ENCODE measurements around the gene TICRR. TPM values are rescaled to one million over a fixed set of nuclear protein-coding genes. Genes with fewer than 3 reads are reported as not detected.

The TICRR gene
- total and polyA plus RNA-seq, 2 of the 13 experiments (the other 11 are each of a cell fraction or from before 2014, with no cell fraction given): 4.1 to 14.3 TPM

- H3K4me2 ChIP-seq (ENCODE audit: low read depth, low read length): no peak overlapping the region
- WGBS (ENCODE audit: low lambda C conversion rate): 100% methylated on average over 2 of the region's 2 CpGs
Measured at GRCh38 chr15:89653578-89653977, 78.3 kb downstream of the TICRR start.

More at GRCh38 chr15:89653578-89653977, 78.3 kb downstream of the TICRR start:
- DNase-seq (ENCODE audit: low spot score) (no peak), FAIRE-seq (no peak), ATAC-seq (no peak)
- H3K27me3 ChIP-seq (ENCODE audit: control insufficient read depth in 1 of 2, insufficient read depth in 2 of 2, low read length in 2 of 2): peaks cover 0 to 2% of the 10 kb centered on the region in 2 experiments; a peak in 1 of 5 replicates
- POLR2A ChIA-PET: no interaction called here
- no TSS peak for BruUV-seq (replicated peaks)
- no peak overlapping the region for H3K4me3 ChIP-seq (replicated peaks in 1 of 3; ENCODE audit: insufficient read depth in 1 of 3, low read depth in 2 of 3, low read length in 3 of 3)
- no peaks in the 10 kb centered on the region for H3K79me2 ChIP-seq (ENCODE audit: insufficient read depth, low read length)
- no peaks in the 10 kb centered on the region for H3K9me3 ChIP-seq (ENCODE audit: low read length)
- TF ChIP-seq MED13 (CRISPR knock-in tag; IDR thresholded peaks at IDR 0.05) (no peak), KDM5B (CRISPR knock-in tag; IDR thresholded peaks at IDR 0.05; ENCODE audit: borderline replicate concordance) (no peak), ZNF558 (CRISPR knock-in tag; IDR thresholded peaks at IDR 0.05; ENCODE audit: borderline replicate concordance) (no peak), KMT2A (CRISPR knock-in tag; IDR thresholded peaks at IDR 0.05) (no peak), ZNF367 (CRISPR knock-in tag; IDR thresholded peaks at IDR 0.05; ENCODE audit: borderline replicate concordance) (no peak), GMEB1 (CRISPR knock-in tag; IDR thresholded peaks at IDR 0.05; ENCODE audit: borderline replicate concordance) (no peak), ZNF546 (CRISPR knock-in tag; conservative IDR thresholded peaks at IDR 0.05) (no peak), ZNF609 (CRISPR knock-in tag; IDR thresholded peaks at IDR 0.05; ENCODE audit: borderline replicate concordance) (no peak), NR1H2 (CRISPR knock-in tag; IDR thresholded peaks at IDR 0.05; ENCODE audit: borderline replicate concordance, low read depth) (no peak), FOXO1 (CRISPR knock-in tag; IDR thresholded peaks at IDR 0.05) (no peak)
- no peak overlapping the region for H3K27ac ChIP-seq (ENCODE audit: extremely low read length, insufficient read depth, low read length)
- intact Hi-C loops (cut with micrococcal nuclease; ENCODE audit: unreplicated experiment): no loop called here
- CTCF ChIA-PET (ENCODE audit: low intra/inter-chr PET ratio, low total read pairs): no interaction called here
- no peak overlapping the region for H3K9ac ChIP-seq (ENCODE audit: insufficient read depth, low read depth, low read length)
- no peak overlapping the region for H2AFZ ChIP-seq (ENCODE audit: low read length)
- in situ Hi-C loops (cut with HindIII; ENCODE audit: extremely low pct_ligation_motif_present, low pct_unique_long_range_greater_than_20kb): no loop called here
- no peaks in the 10 kb centered on the region; a peak in 1 of 5 replicates for H3K36me3 ChIP-seq (replicated peaks in 1 of 2; ENCODE audit: control insufficient read depth in 1 of 2, insufficient read depth in 2 of 2, low read length in 2 of 2)
- no peaks in the 10 kb centered on the region for H4K20me1 ChIP-seq (ENCODE audit: insufficient read depth, low read length)
- H3K4me1 ChIP-seq (ENCODE audit: insufficient read depth, low read length): peaks cover 31% of the 10 kb centered on the region
